Motor neuron (in vitro differentiated cells): ENCODE measurements around the gene TAF6. TPM values are rescaled to one million over a fixed set of nuclear protein-coding genes. Genes with fewer than 3 reads are reported as not detected.

ENCODE experiments used
- ATAC-seq, 8 experiments: fragments of 200-7000 bp; cut with Tn5 transposase; replicated peaks in 6 of 8; 2 replicates each; pipeline ENCODE4 v1.8.0; 2021; ENCODE audit warnings: mild to moderate bottlenecking in 8 of 8, moderate library complexity in 8 of 8
- H3K27ac ChIP-seq, 2 donors: fragments of 250-450 bp; sonication (Bioruptor Pico); 2 replicates each; pipeline ENCODE4 v1.9.0; 2021; ENCODE audit warnings: antibody characterized with exemption in 2 of 2, mild to moderate bottlenecking in 2 of 2, moderate library complexity in 1 of 2
- H3K4me1 ChIP-seq, 2 donors: fragments of 250-450 bp; sonication (Bioruptor Pico); replicated peaks in 1 of 2; 2 replicates each; pipeline ENCODE4 v1.6.1; 2021; ENCODE audit warnings: antibody characterized with exemption in 2 of 2, mild to moderate bottlenecking in 2 of 2, moderate library complexity in 1 of 2
- H3K4me3 ChIP-seq, 5 donors: fragments of 250-450 bp; sonication (Bioruptor Pico); 2 replicates each; pipeline ENCODE4 v1.9.0; 2021; ENCODE audit warnings: antibody characterized with exemption in 5 of 5, mild to moderate bottlenecking in 5 of 5, moderate library complexity in 4 of 5
- WGBS, 10 experiments: fragments of 450-650 bp; shearing (Covaris generic); methylation state at CpG; one replicate each; pipeline ENCODE4 v1.0.0; 2022; 5-methylcytosine and 5-hydroxymethylcytosine counted together
- in situ Hi-C, 9 experiments: fragments of 400-800 bp; cut with MboI; loops; one replicate each; pipeline ENCODE4 v1.15.0; 2021; ENCODE audit warnings: low sequenced_read_pairs in 9 of 9, low pct_unique_long_range_greater_than_20kb in 2 of 9; ENCODE audit not compliant: unreplicated experiment in 9 of 9
- total RNA-seq, 8 experiments: library from RNA; unstranded; fragments of 300-600 nt; gene quantifications; 2 replicates each; pipeline versions ENCODE4 v1.2.3 to v1.2.4, GENCODE V29; 2022

The TAF6 gene
- total RNA-seq, 8 experiments from 2014 or later = 18.0 to 49.1 (median 33.5) TPM

DNA sequence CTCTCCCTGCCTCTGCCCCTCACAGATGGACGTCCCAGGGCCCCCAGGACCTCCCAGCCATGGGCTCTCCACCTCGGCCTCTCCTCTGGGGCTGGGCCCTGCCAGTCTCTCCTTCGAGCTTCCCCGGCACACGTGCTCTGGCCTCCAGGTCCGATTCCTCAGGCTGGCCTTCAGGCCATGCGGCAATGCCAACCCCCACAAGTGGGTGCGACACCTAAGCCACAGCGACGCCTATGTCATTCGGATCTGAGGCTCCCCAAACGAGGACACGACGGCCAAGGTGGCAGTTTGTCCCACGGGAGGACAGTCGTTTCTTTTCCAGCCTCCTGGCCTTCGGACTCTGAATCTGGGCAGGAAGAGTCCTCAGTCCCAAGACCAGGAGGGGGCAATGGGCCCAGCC, 12.5 kb downstream of the TAF6 start:
- Histone ChIP-seq H3K4me1 (peaks cover 4% of the 10 kb centered on the region in 2 donors), H3K4me3 (no peak overlapping the region), H3K27ac (no peak overlapping the region)
- no peak for ATAC-seq
- in situ Hi-C loops = no loop called here
- 25 to 90% (median 83%) methylated on average over 2 to 12 of the region's 17 CpGs; no CpG with 5 or more reads in 5 of the 10 experiments for WGBS, 10 experiments

DNA sequence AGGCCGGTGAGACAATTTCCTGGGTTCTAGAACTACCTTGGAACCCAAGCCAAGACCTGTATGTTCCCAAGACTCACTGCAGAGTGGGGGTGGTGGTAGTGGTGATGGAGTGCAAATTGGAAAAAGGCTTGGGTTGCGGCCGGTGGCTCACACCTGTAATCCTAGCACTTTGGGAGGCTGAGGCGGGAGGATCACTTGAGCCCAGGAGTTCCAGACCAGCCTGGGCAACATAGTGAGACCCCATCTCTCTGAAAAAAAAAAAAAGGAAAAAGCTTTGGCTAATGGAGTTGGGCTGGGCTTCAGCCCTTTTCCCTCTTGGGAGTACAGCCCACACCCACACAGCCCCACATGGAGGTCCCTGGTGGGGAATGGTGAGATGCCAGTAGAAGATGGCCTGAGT, 13.6 kb downstream of the TAF6 start:
- H3K4me1 ChIP-seq = peaks cover 4% of the 10 kb centered on the region in 2 donors
- in situ Hi-C loops = no loop called here
- ATAC-seq = no peak
- no peak overlapping the region for H3K27ac ChIP-seq
- WGBS, 10 experiments = 92 to 100% methylated on average over 1 to 2 of the region's 4 CpGs; no CpG with 5 or more reads in 8 of the 10 experiments
- H3K4me3 ChIP-seq = no peak overlapping the region

DNA sequence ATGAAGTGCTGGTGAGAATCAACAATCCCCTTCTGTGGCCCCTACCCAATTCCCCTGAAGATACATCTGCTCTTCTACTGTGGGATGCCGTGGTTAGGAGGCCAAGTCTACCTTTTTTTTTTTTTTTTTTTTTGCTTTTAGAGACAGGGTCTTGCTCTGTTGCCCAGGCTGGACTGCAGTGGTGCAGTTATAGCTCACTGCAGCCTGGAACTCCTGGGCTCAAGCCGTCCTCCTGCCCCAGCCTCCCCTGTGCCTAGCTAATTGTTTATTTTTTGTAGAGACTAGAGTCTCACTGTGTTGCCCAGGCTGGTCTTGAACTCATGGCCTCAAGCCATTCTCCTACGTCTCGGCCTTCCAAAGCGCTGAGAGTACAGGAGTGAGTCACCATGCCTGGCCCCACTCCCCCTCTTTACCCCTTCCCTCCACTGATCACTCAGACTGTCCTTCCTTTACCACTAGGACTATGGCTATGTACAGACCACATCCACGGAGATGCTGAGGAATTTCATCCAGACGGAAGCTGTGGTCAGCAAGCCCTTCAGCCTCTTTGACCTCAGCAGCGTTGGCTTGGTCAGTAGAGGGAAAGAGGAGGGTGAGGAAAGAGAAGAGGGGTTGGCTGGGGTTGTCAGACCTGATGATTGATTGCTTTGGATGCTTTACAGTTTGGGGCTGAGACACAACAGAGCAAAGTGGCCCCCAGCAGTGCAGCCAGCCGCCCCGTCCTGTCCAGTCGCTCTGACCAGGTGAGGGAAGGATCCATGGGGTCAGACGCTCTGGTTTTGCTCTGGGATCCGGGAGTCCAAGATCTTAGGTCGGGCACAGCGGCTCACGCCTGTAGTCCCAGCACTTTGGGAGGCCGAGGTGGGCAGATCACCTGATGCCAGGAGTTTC, 16.0 kb downstream of the TAF6 start:
- H3K4me1 ChIP-seq = peaks cover 14 to 15% of the 10 kb centered on the region in 2 donors
- H3K4me3 ChIP-seq = no peak overlapping the region
- ATAC-seq = no peak
- WGBS, 10 experiments = 81 to 100% (median 90%) methylated on average over 1 to 4 of the region's 17 CpGs; no CpG with 5 or more reads in 5 of the 10 experiments
- in situ Hi-C loops = no loop called here
- no peak overlapping the region for H3K27ac ChIP-seq

DNA sequence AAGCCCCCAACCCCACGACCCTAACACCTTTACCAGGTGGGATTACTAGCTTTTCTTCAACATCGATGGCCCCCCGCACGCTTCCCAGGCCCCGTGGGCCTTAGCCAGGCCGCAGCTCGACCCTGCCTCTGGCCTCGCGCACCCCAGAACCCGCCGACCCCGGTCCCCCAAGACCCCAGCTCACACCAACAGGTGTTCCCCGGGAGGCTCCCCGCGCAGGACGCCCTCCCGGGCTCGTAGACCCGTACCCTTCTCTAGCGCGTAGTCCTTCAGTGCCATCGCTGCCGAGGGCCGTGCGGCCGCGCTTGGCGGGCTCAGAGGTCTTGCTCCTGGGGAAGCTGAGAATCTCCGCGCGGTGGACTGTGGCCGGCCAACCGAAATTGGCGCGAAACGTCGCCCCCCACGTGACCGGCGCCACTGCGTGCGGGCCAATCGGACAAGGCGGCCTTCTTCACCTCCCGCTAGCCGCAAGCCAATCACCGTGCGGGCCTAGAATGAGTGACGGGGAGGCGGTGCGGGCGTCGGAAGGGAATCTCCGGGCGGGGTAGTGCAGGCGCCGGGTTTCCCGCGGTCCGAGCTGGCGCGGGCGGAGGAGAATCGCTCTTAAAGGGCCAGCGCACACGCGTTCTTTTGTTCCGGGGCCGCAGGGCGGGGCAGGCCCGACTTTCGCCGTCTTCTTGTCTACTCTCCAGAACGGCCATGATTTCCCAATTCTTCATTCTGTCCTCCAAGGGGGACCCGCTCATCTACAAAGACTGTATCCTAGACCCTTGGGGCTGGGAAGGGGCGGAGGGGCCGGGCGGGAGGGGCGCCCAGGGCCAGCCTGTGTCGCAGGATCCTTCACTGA, 17.9 kb downstream of the TAF6 start, which contains the start of the genes AP4M1 and MCM7:
Gene AP4M1, plus strand, starts transcription at position 628 of the 847 bp plus-strand sequence. Its CDS starts 72 bp downstream, at position 700.
Gene MCM7, minus strand, starts transcription at position 382 of the 847 bp plus-strand sequence. Its CDS starts 103 bp downstream, at position 279.
- 0 to 2% (median 0%) methylated on average over 1 to 13 of the region's 80 CpGs; no CpG with 5 or more reads in 7 of the 10 experiments for WGBS, 10 experiments
- ATAC-seq = peak; percentile 74 to 84 (median 80)
- H3K4me1 ChIP-seq = peaks cover 14 to 15% of the 10 kb centered on the region in 2 donors
- H3K4me3 ChIP-seq = peak within 1 kb of the TSS; percentile 49 to 78 (median 68)
- peak within 1 kb of the TSS; percentile 85 to 93 for H3K27ac ChIP-seq
- in situ Hi-C loops = no loop called here

DNA sequence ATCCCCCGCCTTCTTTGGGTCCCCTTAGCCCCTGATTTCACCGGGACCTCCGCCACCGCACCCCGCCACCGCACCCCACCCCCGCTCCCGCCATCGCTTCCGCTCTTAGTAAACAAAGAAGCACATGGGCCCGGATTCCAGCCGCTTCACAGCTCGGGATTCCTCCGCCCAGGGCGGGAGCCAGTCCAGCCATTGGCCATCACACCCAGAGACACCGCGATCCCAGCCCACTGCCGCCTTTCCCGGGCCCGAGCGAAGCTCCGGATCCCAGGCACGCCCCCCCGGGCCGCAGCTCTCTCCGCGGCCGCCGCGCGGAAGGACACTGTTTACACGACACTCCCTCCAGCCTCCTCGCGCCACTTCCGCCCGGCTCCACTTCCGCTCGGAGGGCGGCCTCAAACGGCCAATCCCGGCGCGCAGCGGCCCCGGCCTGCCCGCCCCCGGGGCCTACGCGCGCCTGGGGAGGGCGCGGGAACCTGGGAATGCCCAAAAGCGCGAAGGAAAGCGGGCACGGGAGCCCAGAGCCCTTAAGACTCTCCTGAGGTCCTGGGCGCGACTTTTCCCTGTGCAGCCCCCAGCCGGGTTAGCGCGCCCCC, 18.6 kb downstream of the TAF6 start:
- H3K27ac ChIP-seq = peak overlapping the region; percentile 75 to 93
- 0 to 1% methylated on average over 4 to 28 of the region's 61 CpGs; no CpG with 5 or more reads in 8 of the 10 experiments for WGBS, 10 experiments
- in situ Hi-C loops = no loop called here
- peak; percentile 66 to 76 (median 72) for ATAC-seq
- peaks cover 14 to 15% of the 10 kb centered on the region in 2 donors for H3K4me1 ChIP-seq
- H3K4me3 ChIP-seq = peak overlapping the region; percentile 49 to 78 (median 68)

DNA sequence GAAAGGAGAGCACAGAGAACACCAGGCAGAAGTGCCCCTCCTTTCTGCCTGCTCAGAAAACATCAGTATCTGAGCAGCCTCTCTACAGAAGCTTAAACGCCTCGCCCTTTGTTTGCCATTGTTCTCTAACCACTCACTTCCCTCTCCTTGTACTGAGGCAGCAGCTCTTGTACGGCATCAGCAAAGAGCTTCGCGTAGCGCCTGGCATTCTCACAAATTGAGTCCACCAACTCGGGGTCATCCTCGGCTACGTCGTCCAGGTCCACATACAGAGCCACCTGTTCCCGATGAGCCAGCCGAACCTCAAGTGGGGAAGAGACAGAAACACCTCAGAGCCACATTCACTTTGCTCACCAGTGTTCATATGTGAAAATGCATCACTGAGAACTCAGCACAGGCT, 19.7 kb downstream of the TAF6 start:
- in situ Hi-C loops = no loop called here
- Histone ChIP-seq H3K4me3 (peak overlapping the region; percentile 49 to 78 (median 68)), H3K4me1 (peaks cover 14 to 15% of the 10 kb centered on the region in 2 donors), H3K27ac (peak overlapping the region; percentile 75 to 93)
- WGBS, 10 experiments = 63 to 100% (median 81%) methylated on average over 1 to 11 of the region's 12 CpGs; no CpG with 5 or more reads in 2 of the 10 experiments
- no peak for ATAC-seq

DNA sequence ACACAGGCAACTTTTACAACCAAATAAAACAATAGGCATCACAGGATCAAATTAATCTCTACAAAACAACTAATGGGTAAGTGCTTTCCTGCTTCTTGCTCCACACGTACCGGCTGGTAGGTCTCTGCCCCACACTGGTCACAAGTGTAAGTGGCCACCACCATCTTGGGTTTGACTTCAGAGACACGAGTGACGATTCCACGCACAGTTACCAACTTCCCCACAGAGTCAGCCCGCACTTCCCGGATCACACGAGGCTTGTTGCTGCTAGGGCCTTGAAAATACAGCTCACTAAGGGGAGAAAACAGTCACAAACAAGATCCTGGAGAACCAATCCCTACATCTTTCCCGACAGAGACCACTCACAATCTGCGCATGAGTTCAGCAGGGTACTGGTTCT, 20.2 kb downstream of the TAF6 start:
- 75 to 100% (median 100%) methylated on average over 1 to 7 of the region's 10 CpGs; no CpG with 5 or more reads in 3 of the 10 experiments for WGBS, 10 experiments
- H3K27ac ChIP-seq = no peak overlapping the region
- no peak for ATAC-seq
- in situ Hi-C loops = no loop called here
- H3K4me1 ChIP-seq = peaks cover 14 to 15% of the 10 kb centered on the region in 2 donors
- peak overlapping the region in 1 of 5 donors; percentile 78 for H3K4me3 ChIP-seq

DNA sequence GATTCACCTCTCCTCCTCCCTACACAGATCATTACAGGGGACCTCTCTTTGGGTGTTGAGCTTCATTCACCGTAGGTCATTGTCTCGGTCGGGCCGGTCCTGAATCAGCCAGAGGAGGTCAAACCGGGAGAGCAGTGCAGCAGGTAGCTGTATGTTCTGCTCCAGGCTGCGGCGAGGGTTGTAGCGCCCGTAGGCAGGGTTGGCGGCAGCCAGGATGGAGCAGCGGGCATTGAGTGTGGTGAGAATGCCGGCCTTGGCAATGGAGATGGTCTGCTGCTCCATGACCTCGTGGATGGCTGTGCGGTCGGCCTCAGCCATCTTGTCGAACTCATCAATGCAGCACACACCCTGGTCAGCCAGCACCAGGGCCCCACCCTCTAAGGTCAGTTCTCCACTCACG, 23.5 kb downstream of the TAF6 start:
- WGBS, 10 experiments = 90 to 100% (median 98%) methylated on average over 1 to 7 of the region's 17 CpGs; no CpG with 5 or more reads in 5 of the 10 experiments
- Histone ChIP-seq H3K27ac (no peak overlapping the region), H3K4me1 (peaks cover 10% of the 10 kb centered on the region in 2 donors), H3K4me3 (no peak overlapping the region)
- ATAC-seq = no peak
- in situ Hi-C loops = no loop called here

DNA sequence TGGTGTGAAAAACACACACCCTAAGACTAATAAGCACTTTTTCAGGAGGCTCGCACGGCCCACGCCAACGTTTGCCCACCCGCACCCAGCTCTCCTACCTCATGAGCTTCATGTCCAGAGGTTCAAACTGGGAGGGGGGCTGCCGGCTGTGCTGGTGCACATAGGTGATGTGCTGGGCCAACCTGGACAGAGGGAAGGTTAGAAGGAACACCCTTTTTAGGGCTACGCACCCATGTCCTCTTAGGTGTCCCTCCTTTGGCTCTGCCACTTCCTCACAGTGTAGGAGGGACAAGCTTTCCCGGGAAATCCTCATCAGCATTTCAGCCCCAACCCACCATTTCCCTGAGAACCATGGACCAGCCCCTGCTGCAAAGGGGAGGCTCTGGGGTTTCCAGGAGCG, 23.9 kb downstream of the TAF6 start:
- no peak for ATAC-seq
- H3K4me3 ChIP-seq = no peak overlapping the region
- in situ Hi-C loops = no loop called here
- peaks cover 10% of the 10 kb centered on the region in 2 donors for H3K4me1 ChIP-seq
- WGBS, 10 experiments = 80 to 100% (median 94%) methylated on average over 1 to 4 of the region's 9 CpGs; no CpG with 5 or more reads in 6 of the 10 experiments
- no peak overlapping the region for H3K27ac ChIP-seq

DNA sequence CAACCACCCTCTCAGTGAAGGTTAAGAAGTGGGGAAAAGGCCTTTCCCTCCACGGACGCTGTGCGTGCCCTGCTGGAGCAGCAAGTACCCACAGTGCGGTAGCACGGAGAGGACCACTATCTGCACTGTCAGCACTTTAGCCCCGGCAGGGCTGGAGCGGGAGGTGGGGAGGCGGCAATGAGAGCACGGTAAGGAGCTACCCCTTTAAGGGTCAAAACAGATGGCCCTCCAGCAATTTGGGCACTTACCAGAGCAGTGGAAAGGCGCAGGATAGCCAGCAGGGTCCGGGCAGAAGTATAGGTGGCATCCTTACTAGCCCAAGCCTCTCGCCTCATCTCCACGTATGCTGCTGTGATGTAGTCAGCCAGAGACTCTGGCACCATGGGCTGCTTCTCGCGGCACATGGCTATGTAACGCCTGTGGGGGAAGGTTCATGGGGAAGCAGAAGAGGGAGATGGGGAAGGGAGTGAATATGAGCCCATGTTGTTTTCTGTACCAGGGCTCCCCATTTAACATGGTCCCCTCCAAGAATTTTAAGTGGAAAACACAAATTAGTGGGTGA, 25.2 kb downstream of the TAF6 start:
- Histone ChIP-seq H3K4me1 (peaks cover 8% of the 10 kb centered on the region in 2 donors), H3K27ac (no peak overlapping the region), H3K4me3 (no peak overlapping the region)
- in situ Hi-C loops = no loop called here
- no peak for ATAC-seq
- 80 to 100% (median 83%) methylated on average over 1 to 8 of the region's 16 CpGs; no CpG with 5 or more reads in 1 of the 10 experiments for WGBS, 10 experiments

DNA sequence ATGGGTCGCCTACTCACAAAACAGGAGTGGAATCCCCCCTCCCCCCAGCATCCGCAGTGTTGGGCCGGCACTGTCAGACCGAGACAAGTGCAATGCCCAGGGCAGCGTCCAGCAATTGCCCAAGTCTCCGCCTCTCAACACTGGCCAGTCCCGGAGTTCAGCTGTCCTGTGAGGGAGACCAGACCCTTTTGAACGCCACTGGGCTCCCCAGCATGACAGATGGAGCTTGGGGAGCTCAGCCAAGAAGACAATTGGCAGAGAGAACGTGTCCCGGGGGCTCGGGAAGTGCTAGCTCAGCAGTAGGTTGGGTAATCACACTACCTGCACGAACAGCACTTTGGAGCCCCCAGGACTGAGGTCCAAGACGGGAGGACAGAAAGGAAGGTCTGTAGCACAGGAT, 25.7 kb downstream of the TAF6 start:
- no peak for ATAC-seq
- no peak overlapping the region for H3K27ac ChIP-seq
- in situ Hi-C loops = no loop called here

DNA sequence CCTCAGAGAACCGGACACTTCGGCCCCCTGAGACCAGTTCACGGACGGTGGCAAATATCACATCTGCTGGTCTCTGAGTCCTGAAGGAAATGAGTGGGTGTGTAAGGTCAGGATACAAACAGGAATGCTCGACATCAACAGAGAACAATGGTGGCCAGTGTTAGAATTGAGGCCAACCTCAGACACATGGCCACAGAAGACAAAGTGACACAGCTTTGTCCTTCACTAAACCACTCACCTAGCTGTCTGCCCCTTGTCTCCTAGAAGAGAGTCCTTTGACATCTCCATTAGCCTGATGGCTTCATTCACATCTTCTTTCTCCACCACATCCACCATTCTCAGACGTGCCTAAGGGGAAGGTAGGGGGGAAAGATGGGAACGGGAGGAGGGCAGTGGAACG, 26.1 kb downstream of the TAF6 start:
- in situ Hi-C loops = no loop called here
- WGBS, 10 experiments = 20 to 100% (median 67%) methylated on average over 1 to 3 of the region's 8 CpGs; no CpG with 5 or more reads in 5 of the 10 experiments
- ATAC-seq = no peak
- Histone ChIP-seq H3K4me1 (peaks cover 9 to 10% of the 10 kb centered on the region in 2 donors), H3K27ac (no peak overlapping the region), H3K4me3 (no peak overlapping the region)

More for the DNA sequence above, 25.7 kb downstream of the TAF6 start:
- WGBS, 10 experiments = 27 to 100% (median 79%) methylated on average over 2 to 6 of the region's 13 CpGs; no CpG with 5 or more reads in 6 of the 10 experiments
- Histone ChIP-seq H3K4me3 (no peak overlapping the region), H3K4me1 (peaks cover 6% of the 10 kb centered on the region in 2 donors)
